ENCODE measurements around the gene APOBEC3H.

GRCh38 chr22:39081016-39081415 lies 16.0 kb upstream of the APOBEC3H start:
- TF ChIP-seq, protein P1, sequence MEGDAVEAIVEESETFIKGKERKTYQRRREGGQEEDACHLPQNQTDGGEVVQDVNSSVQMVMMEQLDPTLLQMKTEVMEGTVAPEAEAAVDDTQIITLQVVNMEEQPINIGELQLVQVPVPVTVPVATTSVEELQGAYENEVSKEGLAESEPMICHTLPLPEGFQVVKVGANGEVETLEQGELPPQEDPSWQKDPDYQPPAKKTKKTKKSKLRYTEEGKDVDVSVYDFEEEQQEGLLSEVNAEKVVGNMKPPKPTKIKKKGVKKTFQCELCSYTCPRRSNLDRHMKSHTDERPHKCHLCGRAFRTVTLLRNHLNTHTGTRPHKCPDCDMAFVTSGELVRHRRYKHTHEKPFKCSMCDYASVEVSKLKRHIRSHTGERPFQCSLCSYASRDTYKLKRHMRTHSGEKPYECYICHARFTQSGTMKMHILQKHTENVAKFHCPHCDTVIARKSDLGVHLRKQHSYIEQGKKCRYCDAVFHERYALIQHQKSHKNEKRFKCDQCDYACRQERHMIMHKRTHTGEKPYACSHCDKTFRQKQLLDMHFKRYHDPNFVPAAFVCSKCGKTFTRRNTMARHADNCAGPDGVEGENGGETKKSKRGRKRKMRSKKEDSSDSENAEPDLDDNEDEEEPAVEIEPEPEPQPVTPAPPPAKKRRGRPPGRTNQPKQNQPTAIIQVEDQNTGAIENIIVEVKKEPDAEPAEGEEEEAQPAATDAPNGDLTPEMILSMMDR (IDR thresholded peaks at IDR 0.05), result no peak
- TF ChIP-seq POLR2A (IDR thresholded peaks at IDR 0.05), result no peak

All from thyroid gland (tissue), 4 donors.